ENCODE measurements around the gene METTL27.
"Not testable (repeated sequence)": the region's sequence is repeated elsewhere in the genome, so short reads cannot be mapped to it uniquely, and the experiment has no call there.

The METTL27 gene

GRCh38 chr7:73817121-73817520, 25.2 kb downstream of the METTL27 start:
- no peak for DNase-seq

GRCh38 chr7:73815436-73815835, 26.9 kb downstream of the METTL27 start:
- DNase-seq: no peak

GRCh38 chr7:73812996-73813395, 29.3 kb downstream of the METTL27 start:
- DNase-seq: no peak

- peak; percentile 47 for DNase-seq
Observed at GRCh38 chr7:73811760-73812168, 30.6 kb downstream of the METTL27 start.

GRCh38 chr7:73810998-73811360, 31.3 kb downstream of the METTL27 start:
- DNase-seq: no peak

GRCh38 chr7:73809467-73809951, 32.8 kb downstream of the METTL27 start:
- no peak for DNase-seq

- DNase-seq: no peak
Observed at GRCh38 chr7:73802459-73802858, 39.9 kb downstream of the METTL27 start.

GRCh38 chr7:73801577-73801976, 40.7 kb downstream of the METTL27 start:
- DNase-seq: no peak

- DNase-seq: no peak
Observed at GRCh38 chr7:73799282-73800141, 42.8 kb downstream of the METTL27 start.

- not testable (repeated sequence) for DNase-seq
Observed at GRCh38 chr7:73797176-73797575, 45.1 kb downstream of the METTL27 start.

GRCh38 chr7:73796656-73797055, 45.7 kb downstream of the METTL27 start:
- DNase-seq: not testable (repeated sequence)

- DNase-seq: not testable (repeated sequence)
Observed at GRCh38 chr7:73795188-73795587, 47.1 kb downstream of the METTL27 start.

GRCh38 chr7:73791170-73791690, 51.1 kb downstream of the METTL27 start:
- not testable (repeated sequence) for DNase-seq

GRCh38 chr7:73789051-73789450, 53.3 kb downstream of the METTL27 start:
- no peak for DNase-seq

GRCh38 chr7:73787786-73788048, 54.6 kb downstream of the METTL27 start:
- DNase-seq: not testable (repeated sequence)

- DNase-seq: no peak
Observed at GRCh38 chr7:73786588-73786987, 55.7 kb downstream of the METTL27 start.

Measured in activated CD4-positive, alpha-beta T cell treated with anti-CD3 and anti-CD28 coated beads, Interleukin-2, amount 50 U/mL, for 1 hour (primary cell).